Mesodermal cell (in vitro differentiated cells): Measurements from ENCODE around the gene GPR55.

Experiments used
- H3K27ac ChIP-seq: 2 replicates; pipeline ENCODE4 v1.7.0; 2013; ENCODE audit warnings: mild to moderate bottlenecking, low read depth, low read length, moderate library complexity; ENCODE audit not compliant: severe bottlenecking
- H3K36me3 ChIP-seq: 2 replicates; pipeline ENCODE4 v1.7.1; 2013; ENCODE audit warnings: mild to moderate bottlenecking, low read length, moderate library complexity; ENCODE audit not compliant: control insufficient read depth, insufficient read depth
- H3K4me1 ChIP-seq: one replicate; pipeline ENCODE4 v1.7.1; 2013; ENCODE audit warnings: mild to moderate bottlenecking, low read length; ENCODE audit not compliant: insufficient read depth, control insufficient read depth, poor library complexity, severe bottlenecking
- H3K4me3 ChIP-seq: 2 replicates; pipeline ENCODE4 v1.7.0; 2013; ENCODE audit warnings: low read length, control low read depth, mild to moderate bottlenecking; ENCODE audit not compliant: insufficient read depth, poor library complexity, severe bottlenecking; ENCODE audit errors: extremely low read depth
- H3K9me3 ChIP-seq: 2 replicates; pipeline ENCODE4 v1.7.1; 2013; ENCODE audit warnings: mild to moderate bottlenecking, low read length, moderate library complexity; ENCODE audit not compliant: control insufficient read depth
- WGBS, 2 experiments: methylation state at CpG; one replicate each; pipeline ENCODE4 v1.1.5; 2013; ENCODE audit warnings: missing lambda C conversion rate in 2 of 2; ENCODE audit not compliant: insufficient coverage in 2 of 2; 5-methylcytosine and 5-hydroxymethylcytosine counted together

GPR55 gene

DNA sequence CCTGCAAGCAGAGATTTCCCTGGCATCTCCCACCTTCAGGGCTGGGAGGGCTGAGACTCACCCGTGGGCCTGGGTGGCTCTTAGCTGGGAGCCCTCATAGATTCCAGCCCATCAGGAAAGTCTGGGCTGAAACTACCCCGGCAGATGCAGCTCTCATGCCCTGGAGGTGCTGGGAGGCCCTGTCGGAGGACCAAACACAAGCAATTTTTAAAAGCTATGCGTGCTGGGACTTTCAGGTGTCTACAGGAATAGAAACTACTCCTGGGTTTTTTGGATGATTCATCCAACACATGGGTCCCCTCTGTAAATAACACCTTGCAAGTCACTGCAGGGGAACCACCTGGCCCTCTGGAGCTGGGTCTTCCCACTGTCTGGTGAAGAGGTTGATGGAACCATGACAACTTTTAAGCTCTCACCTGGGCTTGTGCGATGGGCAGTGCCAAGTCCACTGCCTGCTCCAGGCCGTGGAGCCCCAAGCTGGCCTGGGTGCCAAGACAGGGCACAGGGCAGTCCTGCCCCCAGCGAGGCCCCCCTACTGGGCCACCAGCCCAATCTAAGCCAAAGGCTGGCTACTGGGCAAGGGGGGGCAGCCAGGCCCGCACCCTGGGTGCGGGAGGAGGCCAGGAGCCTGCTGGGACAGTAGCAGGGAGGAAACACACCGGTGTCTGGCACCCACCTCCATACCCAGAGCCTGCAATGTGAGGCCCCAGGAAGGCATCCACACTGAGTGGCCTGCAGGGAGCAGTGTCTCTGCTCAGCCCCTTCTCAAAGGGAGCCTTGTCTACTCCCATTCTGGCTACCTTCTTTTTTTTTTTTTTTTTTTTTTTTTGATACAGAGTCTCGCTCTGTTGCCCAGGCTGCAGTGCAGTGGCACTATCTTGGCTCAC is 1.1 kb upstream of the GPR55 start:
- H3K27ac ChIP-seq: no peak overlapping the region
- WGBS, 2 experiments: 92 to 94% methylated on average over 6 to 10 of the region's 11 CpGs

DNA sequence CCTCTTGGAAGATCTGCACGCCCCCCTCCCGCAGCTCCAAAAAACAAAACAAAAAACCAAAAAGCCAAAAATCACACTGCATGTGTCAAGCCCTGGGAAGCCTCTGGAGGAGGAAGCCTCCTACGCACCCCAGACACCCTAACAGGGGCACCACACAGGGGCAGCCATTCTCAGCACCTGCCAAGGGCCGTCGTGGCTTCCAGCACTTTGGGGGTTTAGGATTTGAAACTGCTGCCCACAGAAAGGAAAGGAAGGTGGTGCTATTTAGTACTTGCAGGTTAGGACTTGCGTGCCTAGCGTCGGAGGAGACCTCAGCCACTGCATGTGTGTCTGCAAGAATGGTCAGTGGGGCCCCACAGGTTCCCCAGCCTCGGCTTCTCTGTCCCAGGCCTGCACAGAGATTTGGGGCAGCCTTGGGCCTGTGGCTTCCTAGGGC is 419 bp upstream of the GPR55 start:
- H3K27ac ChIP-seq: no peak overlapping the region
- no peaks in the 10 kb centered on the region for H3K36me3 ChIP-seq
- H3K4me1 ChIP-seq: peaks cover 6% of the 10 kb centered on the region
- WGBS, 2 experiments: 88 to 96% methylated on average over 4 to 7 of the region's 9 CpGs
- no peaks in the 10 kb centered on the region for H3K9me3 ChIP-seq
- no peak overlapping the region for H3K4me3 ChIP-seq

More for the DNA sequence above, 1.1 kb upstream of the GPR55 start:
- no peak overlapping the region for H3K4me3 ChIP-seq
- no peaks in the 10 kb centered on the region for H3K36me3 ChIP-seq
- peaks cover 6% of the 10 kb centered on the region for H3K4me1 ChIP-seq
- H3K9me3 ChIP-seq: no peaks in the 10 kb centered on the region

DNA sequence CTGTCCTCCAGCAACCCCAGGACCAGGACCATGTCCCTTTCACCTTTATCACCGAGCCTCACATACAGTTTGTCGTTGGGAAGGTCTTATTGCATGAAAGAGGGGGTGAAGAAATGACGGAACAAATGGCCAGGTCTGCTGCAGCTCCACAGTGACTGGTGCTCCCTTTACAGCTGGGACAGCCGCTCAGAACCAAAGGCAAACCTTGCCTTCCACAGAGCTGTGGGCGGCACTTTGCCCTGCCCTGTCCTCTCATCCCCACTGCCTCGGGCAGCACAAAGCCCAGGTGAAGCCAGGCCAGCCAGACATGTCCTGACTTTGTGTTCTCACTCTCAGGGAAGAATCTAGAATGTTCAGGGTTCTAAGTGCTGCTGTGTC is 961 bp downstream of the GPR55 start:
- Histone ChIP-seq H3K4me3 (no peak overlapping the region), H3K9me3 (no peaks in the 10 kb centered on the region), H3K36me3 (no peaks in the 10 kb centered on the region), H3K27ac (no peak overlapping the region), H3K4me1 (peaks cover 6% of the 10 kb centered on the region)
- WGBS, 2 experiments: 93 to 96% methylated on average over 4 to 5 of the region's 6 CpGs

DNA sequence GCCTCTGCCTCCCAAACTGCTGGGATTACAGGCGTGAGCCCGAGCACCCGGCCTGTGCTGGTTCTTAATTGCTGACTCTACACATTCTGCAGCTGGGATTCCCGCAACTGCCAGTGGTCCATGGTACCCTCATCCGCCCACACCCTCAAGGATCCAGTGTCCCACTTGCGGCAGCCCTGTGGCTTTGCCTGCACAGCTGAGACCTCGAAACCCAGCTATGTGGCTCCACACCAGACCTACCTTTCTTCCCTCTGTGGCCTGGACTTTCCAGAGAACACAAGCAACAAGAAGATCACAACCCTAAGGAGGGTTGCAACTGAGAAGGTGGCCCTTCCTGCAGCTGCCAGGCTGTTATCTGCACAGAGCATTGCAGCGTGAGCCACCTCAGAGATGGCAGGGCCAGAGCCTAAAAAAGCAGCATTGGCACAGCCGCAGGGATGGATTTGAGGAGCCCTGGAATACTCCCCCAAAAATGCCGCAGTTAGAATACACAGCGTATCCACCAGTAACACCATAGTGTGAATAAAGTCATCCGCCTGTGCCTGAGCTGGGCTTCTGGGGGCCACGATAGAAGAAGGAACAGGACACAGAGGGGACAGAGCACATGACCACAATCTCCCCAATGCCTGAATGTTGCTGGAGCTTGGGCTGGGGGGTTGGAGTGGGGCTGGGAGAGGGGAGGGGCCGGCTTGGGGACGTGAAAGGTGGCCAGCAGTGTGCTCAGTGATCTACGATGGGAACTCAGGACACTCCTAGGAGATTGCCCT is 1.9 kb downstream of the GPR55 start:
- H3K4me1 ChIP-seq: peaks cover 6% of the 10 kb centered on the region
- H3K27ac ChIP-seq: no peak overlapping the region
- no peak overlapping the region for H3K4me3 ChIP-seq
- no peaks in the 10 kb centered on the region for H3K36me3 ChIP-seq
- 95 to 99% methylated on average over 10 to 12 of the region's 16 CpGs for WGBS, 2 experiments
- no peaks in the 10 kb centered on the region for H3K9me3 ChIP-seq

DNA sequence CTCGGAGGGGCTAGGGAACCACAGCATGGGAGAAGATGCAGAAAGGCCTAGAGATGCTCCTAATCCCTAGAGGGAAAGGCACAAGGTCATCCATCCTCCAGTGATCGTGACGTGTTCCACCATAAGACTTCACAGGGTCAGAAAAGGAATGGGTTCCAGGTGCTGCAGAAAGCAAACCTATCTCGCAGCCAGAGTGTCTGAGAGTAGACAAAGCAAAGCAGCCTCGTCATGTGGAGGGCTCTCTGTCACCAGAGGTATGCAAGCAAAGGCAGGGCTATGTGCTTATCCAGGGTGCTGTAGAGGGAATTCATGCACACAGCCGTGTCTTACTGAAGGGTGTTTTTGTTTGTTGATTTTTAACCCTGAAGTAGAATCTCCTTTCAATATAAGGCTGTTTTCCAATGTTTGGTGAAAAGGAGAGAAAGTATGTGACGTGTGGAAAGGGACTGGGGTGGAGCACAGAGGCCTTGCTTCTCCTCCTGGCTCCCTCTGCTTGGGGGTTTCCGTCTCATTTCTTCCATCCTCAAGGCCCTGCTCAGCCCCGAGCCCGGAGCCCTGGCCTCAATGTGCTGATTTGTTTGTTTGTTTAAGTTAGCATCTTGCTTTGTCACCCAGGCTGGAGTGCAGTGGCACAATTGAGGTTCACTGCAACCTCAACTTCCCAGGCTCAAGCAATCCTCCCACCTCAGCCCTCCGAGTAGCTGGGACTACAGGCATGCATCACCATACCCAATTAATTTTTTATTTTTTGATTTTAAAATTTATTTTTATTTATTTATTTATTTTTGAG is 3.0 kb downstream of the GPR55 start:
- Histone ChIP-seq H3K4me1 (peaks cover 6% of the 10 kb centered on the region), H3K9me3 (no peaks in the 10 kb centered on the region), H3K36me3 (no peaks in the 10 kb centered on the region), H3K27ac (no peak overlapping the region), H3K4me3 (no peak overlapping the region)
- WGBS, 2 experiments: 84 to 93% methylated on average over 5 of the region's 11 CpGs

DNA sequence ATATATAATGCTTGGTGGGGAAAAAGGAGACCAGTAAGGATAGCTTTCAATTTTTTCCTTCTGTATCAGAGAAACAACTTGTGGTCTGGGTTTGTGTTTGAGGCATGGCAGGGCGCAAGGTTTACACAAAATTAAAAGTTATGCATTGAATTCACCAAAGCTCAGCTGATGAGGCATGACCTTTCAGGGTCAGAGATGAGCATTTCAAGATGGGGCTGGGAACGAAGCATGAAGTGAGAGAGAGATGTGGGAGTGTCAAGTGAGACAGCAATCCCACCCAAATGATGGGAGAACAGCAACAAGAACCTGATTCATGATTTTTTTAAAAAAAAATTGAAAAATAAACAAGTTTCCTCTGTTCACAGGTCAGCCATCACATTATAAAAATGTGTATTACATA is 4.9 kb downstream of the GPR55 start:
- no peaks in the 10 kb centered on the region for H3K36me3 ChIP-seq
- no peaks in the 10 kb centered on the region for H3K9me3 ChIP-seq
- 83% methylated on average over 1 of the region's 2 CpGs; no CpG with 5 or more reads in 1 of the 2 experiments for WGBS, 2 experiments
- peaks cover 6% of the 10 kb centered on the region for H3K4me1 ChIP-seq
- no peak overlapping the region for H3K27ac ChIP-seq
- no peak overlapping the region for H3K4me3 ChIP-seq

DNA sequence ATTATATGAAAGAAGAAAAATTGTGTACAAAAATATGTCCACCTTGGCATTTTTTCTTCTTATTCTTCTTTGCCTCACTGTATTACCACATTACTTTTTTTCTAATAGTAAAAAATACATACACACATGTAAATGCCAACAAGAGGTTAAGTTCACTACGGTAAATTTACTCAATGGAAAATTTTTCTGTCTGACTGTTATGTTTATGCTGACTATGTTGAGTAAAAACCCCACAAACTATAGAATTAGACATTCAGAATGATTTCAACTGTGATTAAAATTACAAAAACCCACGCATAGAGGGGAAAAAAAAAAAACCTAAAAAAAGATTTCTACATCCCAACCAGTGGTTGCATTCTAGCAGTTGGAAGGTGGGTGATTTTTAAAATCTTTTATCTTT is 5.4 kb downstream of the GPR55 start:
- H3K9me3 ChIP-seq: no peaks in the 10 kb centered on the region
- peaks cover 6% of the 10 kb centered on the region for H3K4me1 ChIP-seq
- no CpG with 5 or more reads among the region's 2 CpGs for WGBS, 2 experiments
- no peaks in the 10 kb centered on the region for H3K36me3 ChIP-seq
- H3K27ac ChIP-seq: no peak overlapping the region
- no peak overlapping the region for H3K4me3 ChIP-seq

DNA sequence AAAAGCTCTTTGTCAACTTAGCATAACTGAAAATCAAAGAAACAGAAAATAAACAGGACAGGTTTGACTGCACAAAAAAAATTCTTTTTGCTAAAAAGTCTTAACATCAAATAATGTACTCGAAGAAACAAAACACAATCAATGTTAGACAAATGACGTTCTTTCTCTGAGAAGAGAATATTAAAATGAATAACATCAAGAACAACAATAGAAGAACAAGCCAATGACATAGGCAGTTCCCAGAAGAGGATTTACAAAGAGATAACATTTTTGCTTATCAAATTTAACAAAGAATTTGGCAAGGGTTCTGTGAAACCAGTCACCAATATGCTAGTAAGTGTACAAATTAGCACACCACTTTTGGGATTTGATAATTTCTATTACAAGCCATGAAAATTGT is 5.8 kb downstream of the GPR55 start:
- H3K9me3 ChIP-seq: no peaks in the 10 kb centered on the region
- no peaks in the 10 kb centered on the region for H3K36me3 ChIP-seq
- H3K4me3 ChIP-seq: no peak overlapping the region
- H3K27ac ChIP-seq: no peak overlapping the region
- WGBS, 2 experiments: no CpG with 5 or more reads among the region's 2 CpGs
- peaks cover 6% of the 10 kb centered on the region for H3K4me1 ChIP-seq

DNA sequence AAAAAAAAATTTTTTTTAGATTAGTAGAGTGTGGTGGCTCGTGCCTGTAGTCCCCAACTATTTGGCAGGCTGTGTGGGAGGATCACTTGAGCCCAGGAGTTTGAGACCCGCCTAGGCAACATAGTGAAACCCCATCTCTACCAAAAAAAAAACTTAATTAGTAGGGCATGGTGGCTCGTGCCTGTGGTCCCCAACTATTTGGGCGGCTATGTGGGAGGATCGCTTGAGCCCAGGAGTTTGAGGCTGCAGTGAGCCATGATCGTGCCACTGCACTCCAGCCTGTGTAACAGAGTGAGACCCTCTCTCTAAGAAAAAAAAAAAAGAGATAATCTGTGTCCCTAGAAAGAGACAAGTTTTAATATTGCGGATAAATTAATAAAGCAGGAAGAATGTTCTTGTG is 8.8 kb downstream of the GPR55 start:
- WGBS, 2 experiments: 91 to 100% methylated on average over 3 to 4 of the region's 7 CpGs
- Histone ChIP-seq H3K9me3 (no peaks in the 10 kb centered on the region), H3K4me1 (no peaks in the 10 kb centered on the region), H3K4me3 (no peak overlapping the region), H3K27ac (no peak overlapping the region), H3K36me3 (no peaks in the 10 kb centered on the region)

DNA sequence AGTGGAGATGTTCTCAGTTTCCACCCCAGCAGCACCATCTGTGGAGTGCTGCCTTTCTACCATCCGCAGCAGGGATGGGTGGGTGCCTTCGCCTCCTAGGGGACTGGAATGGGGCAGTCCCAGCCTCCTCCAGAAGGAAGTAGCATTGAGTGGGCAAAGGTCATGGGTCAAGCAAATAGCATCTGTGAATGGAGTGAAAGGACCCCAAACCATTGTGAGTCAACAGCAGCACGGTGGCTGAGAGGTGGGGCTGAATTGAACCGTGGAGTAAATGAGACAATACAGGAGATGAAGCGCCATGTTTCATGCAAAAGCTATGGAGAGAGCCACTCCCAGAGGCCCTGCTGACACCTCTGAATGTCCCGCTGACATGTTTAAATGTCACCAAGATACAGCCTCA is 9.7 kb downstream of the GPR55 start:
- Histone ChIP-seq H3K9me3 (no peaks in the 10 kb centered on the region), H3K4me3 (no peak overlapping the region), H3K4me1 (no peaks in the 10 kb centered on the region), H3K36me3 (no peaks in the 10 kb centered on the region), H3K27ac (no peak overlapping the region)
- WGBS, 2 experiments: 64 to 79% methylated on average over 4 of the region's 6 CpGs
